H1 (cell line): ENCODE measurements around the gene NDC80. TPM values are rescaled to one million over a fixed set of nuclear protein-coding genes. Genes with fewer than 3 reads are reported as not detected.

Experiments
- CTCF ChIA-PET: fragments of 300-600 bp; sonication (Branson Sonifier 250); formaldehyde crosslinking; loops from one replicate; lab custom pipeline; 2021; ENCODE audit not compliant: partially characterized antibody; lab: Charles Lee
- POLR2A ChIA-PET: fragments of 300-600 bp; sonication (Branson Sonifier 250); formaldehyde crosslinking; loops from one replicate; lab custom pipeline; 2021; ENCODE audit warnings: inconsistent platforms; ENCODE audit not compliant: partially characterized antibody; lab: Charles Lee
- DNase-seq, 2 experiments: peaks; one replicate each; pipeline versions ENCODE4 v3.0.0 to v3.0.0-alpha.2; 2010 to 2022; ENCODE audit warnings: low spot score in 2 of 2, low read depth in 1 of 2, mixed read lengths in 1 of 2
- FAIRE-seq: peaks from 2 replicates; lab custom pipeline; 2011; peaks lifted over from hg19 to GRCh38; lab: Jason Lieb, UNC
- H2AFZ ChIP-seq: 2 replicates; pipeline ENCODE4 v1.8.1; 2012; ENCODE audit warnings: low read length, inconsistent platforms
- H2AK5ac ChIP-seq: 2 replicates; pipeline ENCODE4 v1.6.1; 2013; ENCODE audit warnings: low read depth, low read length
- H2BK120ac ChIP-seq: replicated peaks from 2 replicates; pipeline ENCODE3; 2013; ENCODE audit warnings: low read depth, low read length, inconsistent platforms
- H2BK12ac ChIP-seq: 2 replicates; pipeline ENCODE4 v1.6.1; 2013; ENCODE audit warnings: low read depth, low read length
- H2BK15ac ChIP-seq: 2 replicates; pipeline ENCODE4 v1.6.1; 2013; ENCODE audit warnings: low read length
- H2BK20ac ChIP-seq: 2 replicates; pipeline ENCODE4 v1.6.1; 2013; ENCODE audit warnings: low read length
- H2BK5ac ChIP-seq: 2 replicates; pipeline ENCODE4 v1.6.1; 2013; ENCODE audit warnings: low read depth, low read length
- H3K14ac ChIP-seq: 2 replicates; pipeline ENCODE4 v1.6.1; 2013; ENCODE audit warnings: inconsistent platforms; ENCODE audit not compliant: insufficient read length
- H3K18ac ChIP-seq: 2 replicates; pipeline ENCODE4 v1.6.1; 2013; ENCODE audit warnings: low read length; ENCODE audit errors: extremely low read depth
- H3K23ac ChIP-seq: 2 replicates; pipeline ENCODE4 v1.6.1; 2013; ENCODE audit warnings: inconsistent platforms; ENCODE audit not compliant: insufficient read length
- H3K23me2 ChIP-seq: 2 replicates; pipeline ENCODE4 v1.6.1; 2013; ENCODE audit warnings: low read depth, low read length
- H3K27ac ChIP-seq: 2 replicates; pipeline ENCODE4 v1.6.1; 2011; ENCODE audit warnings: low read depth, low read length, inconsistent platforms
- H3K27me3 ChIP-seq, 4 experiments: replicated peaks in 1 of 4; 1 replicate in 1 of 4; 2 replicates in 3 of 4; pipeline versions ENCODE4 v1.6.1 to v1.8.1; 2011 to 2013; ENCODE audit warnings: low read length in 3 of 4, mild to moderate bottlenecking in 3 of 4, inconsistent platforms in 2 of 4, mixed read lengths in 2 of 4, moderate library complexity in 1 of 4; ENCODE audit not compliant: control insufficient read depth in 3 of 4, insufficient read depth in 3 of 4; ENCODE audit errors: extremely low read depth in 1 of 4
- H3K36me3 ChIP-seq, 4 experiments: 2 replicates each; pipeline versions ENCODE4 v1.6.1 to v1.8.1; 2011 to 2013; ENCODE audit warnings: mild to moderate bottlenecking in 4 of 4, low read length in 3 of 4, moderate library complexity in 2 of 4, control low read depth in 1 of 4, inconsistent platforms in 1 of 4; ENCODE audit not compliant: insufficient read depth in 4 of 4, control insufficient read depth in 2 of 4
- H3K4ac ChIP-seq: replicated peaks from 2 replicates; pipeline ENCODE3; 2013; ENCODE audit warnings: low read length, low read depth, mixed read lengths, inconsistent platforms; ENCODE audit not compliant: insufficient read length
- H3K4me1 ChIP-seq, 4 experiments: replicated peaks in 1 of 4; 1 replicate in 1 of 4; 2 replicates in 3 of 4; pipeline versions ENCODE4 v1.6.1 to v1.8.1; 2011 to 2013; ENCODE audit warnings: low read length in 3 of 4, inconsistent platforms in 2 of 4, mixed read lengths in 1 of 4; ENCODE audit not compliant: insufficient read depth in 4 of 4, control insufficient read depth in 3 of 4
- H3K4me2 ChIP-seq, 2 experiments: 2 replicates each; pipeline versions ENCODE4 v1.6.1 to v1.8.1; 2011 to 2013; ENCODE audit warnings: low read depth in 2 of 2, low read length in 2 of 2, control low read depth in 1 of 2, inconsistent platforms in 1 of 2, mild to moderate bottlenecking in 1 of 2; ENCODE audit not compliant: insufficient read depth in 1 of 2
- H3K4me3 ChIP-seq, 4 experiments: fragments of 200-600, 300-600 bp in 1 of 4; sonication (generic), shearing (Covaris generic), sonication (Bioruptor Twin) in 1 of 4; 2 replicates each; pipeline versions ENCODE4 v1.5.1 to v1.8.1; 2011 to 2016; ENCODE audit warnings: low read length in 4 of 4, low read depth in 3 of 4, control low read depth in 2 of 4, inconsistent platforms in 2 of 4, mild to moderate bottlenecking in 2 of 4, mixed read lengths in 1 of 4, moderate library complexity in 1 of 4; ENCODE audit not compliant: insufficient read depth in 2 of 4; ENCODE audit errors: extremely low read depth in 1 of 4
- H3K56ac ChIP-seq: replicated peaks from 2 replicates; pipeline ENCODE3; 2013; ENCODE audit warnings: low read depth, mild to moderate bottlenecking, mixed read lengths, low read length, inconsistent platforms; ENCODE audit not compliant: insufficient read length
- H3K79me1 ChIP-seq: 2 replicates; pipeline ENCODE4 v1.6.1; 2013; ENCODE audit warnings: low read depth, low read length, control low read depth
- H3K79me2 ChIP-seq, 2 experiments: 2 replicates each; pipeline versions ENCODE4 v1.6.1 to v1.8.1; 2012 to 2013; ENCODE audit warnings: low read length in 2 of 2, mild to moderate bottlenecking in 2 of 2, inconsistent platforms in 1 of 2; ENCODE audit not compliant: insufficient read depth in 2 of 2, control insufficient read depth in 1 of 2
- H3K9ac ChIP-seq, 4 experiments: replicated peaks in 1 of 4; 1 replicate in 1 of 4; 2 replicates in 3 of 4; pipeline versions ENCODE4 v1.6.1 to v1.8.1; 2011 to 2013; ENCODE audit warnings: low read depth in 3 of 4, low read length in 3 of 4, control low read depth in 2 of 4, mild to moderate bottlenecking in 2 of 4, moderate library complexity in 2 of 4, inconsistent platforms in 1 of 4; ENCODE audit errors: extremely low read depth in 1 of 4
- H3K9me3 ChIP-seq, 2 experiments: 2 replicates each; pipeline versions ENCODE4 v1.6.1 to v1.8.1; 2012 to 2013; ENCODE audit warnings: mild to moderate bottlenecking in 2 of 2, moderate library complexity in 2 of 2, control low read depth in 1 of 2, inconsistent platforms in 1 of 2, low read depth in 1 of 2, low read length in 1 of 2, mixed read lengths in 1 of 2; ENCODE audit not compliant: insufficient read depth in 2 of 2
- H4K20me1 ChIP-seq, 2 experiments: replicated peaks in 1 of 2; 2 replicates each; pipeline versions ENCODE3 to v1.8.1; 2011 to 2013; ENCODE audit warnings: inconsistent platforms in 2 of 2, low read length in 2 of 2, mild to moderate bottlenecking in 1 of 2; ENCODE audit not compliant: insufficient read depth in 2 of 2, control insufficient read depth in 1 of 2
- H4K5ac ChIP-seq: 2 replicates; pipeline ENCODE4 v1.6.1; 2013; ENCODE audit warnings: low read length, low read depth, mixed read lengths, inconsistent platforms; ENCODE audit not compliant: insufficient read length
- H4K8ac ChIP-seq: 2 replicates; pipeline ENCODE4 v1.8.0; 2013; ENCODE audit warnings: mild to moderate bottlenecking, moderate library complexity, low read length, inconsistent platforms; ENCODE audit not compliant: insufficient read depth; ENCODE audit errors: extremely low read depth
- H4K91ac ChIP-seq: replicated peaks from 2 replicates; pipeline ENCODE3; 2013; ENCODE audit warnings: low read length, mixed read lengths, inconsistent platforms; ENCODE audit not compliant: insufficient read length
- CBX8 ChIP-seq: fragments of 300-800, 300-1000 bp; sonication (generic); IDR thresholded peaks from 2 replicates; pipeline ENCODE4 v1.7.1; 2016; ENCODE audit warnings: low read depth, low read length, borderline replicate concordance
- CHD1 ChIP-seq: IDR thresholded peaks from 2 replicates; pipeline ENCODE4 v1.6.1; 2012; ENCODE audit warnings: low read depth, low read length, improper control_type of control experiment
- CTBP2 ChIP-seq: IDR thresholded peaks from 2 replicates; pipeline ENCODE4 v1.7.0; 2011; ENCODE audit warnings: borderline replicate concordance, mild to moderate bottlenecking, moderate library complexity, mixed read lengths, low read length; ENCODE audit not compliant: insufficient read depth, insufficient read length
- GTF2F1 ChIP-seq: IDR thresholded peaks from 2 replicates; pipeline ENCODE4 v1.6.1; 2012; ENCODE audit warnings: low read depth, low read length, improper control_type of control experiment, borderline replicate concordance
- MAFK ChIP-seq: IDR thresholded peaks from 2 replicates; pipeline ENCODE4 v1.6.1; 2012; ENCODE audit warnings: low read depth, mild to moderate bottlenecking, improper control_type of control experiment, low read length
- POLR2AphosphoS5 ChIP-seq: IDR thresholded peaks from 2 replicates; pipeline ENCODE4 v1.6.1; 2011; ENCODE audit warnings: low read depth, low read length
- SIN3A ChIP-seq, 2 experiments: IDR thresholded peaks in 1 of 2; conservative IDR thresholded peaks in 1 of 2; 2 replicates each; pipeline ENCODE4 v1.6.1; 2011 to 2012; ENCODE audit warnings: low read length in 2 of 2, improper control_type of control experiment in 1 of 2, low read depth in 1 of 2, mild to moderate bottlenecking in 1 of 2
- TAF7 ChIP-seq: optimal IDR thresholded peaks from 2 replicates; pipeline ENCODE3; 2011; ENCODE audit warnings: low read depth, mild to moderate bottlenecking, inconsistent platforms, low read length, moderate library complexity, borderline replicate concordance
- YY1 ChIP-seq: IDR thresholded peaks from 2 replicates; pipeline ENCODE4 v1.6.1; 2011; ENCODE audit warnings: low read depth, mild to moderate bottlenecking, low read length
- WGBS, 2 experiments: shearing (Covaris generic) in 1 of 2; methylation state at CpG; one replicate each; pipeline versions ENCODE4 v1.1.6 to v1.1.7; 2013 to 2015; ENCODE audit warnings: low lambda C conversion rate in 2 of 2, mixed read lengths in 2 of 2, inconsistent platforms in 1 of 2, low coverage in 1 of 2, missing lambda C conversion rate in 1 of 2; ENCODE audit not compliant: insufficient replicate concordance in 2 of 2, insufficient coverage in 1 of 2, insufficient read length in 1 of 2; ENCODE audit errors: extremely low coverage in 1 of 2, missing lambda C conversion rate in 1 of 2; 5-methylcytosine and 5-hydroxymethylcytosine counted together
- polyA plus RNA-seq, 7 experiments: library from polyadenylated mRNA; depleted of rRNA in 3 of 7; stranded (reverse) in 5 of 7; unstranded in 2 of 7; fragments of >200 nt in 5 of 7; fragments of 200-250 nt in 2 of 7; gene quantifications; 1 replicate in 5 of 7; 2 replicates in 1 of 7; 4 replicates in 1 of 7; pipeline versions ENCODE4 v1.2.1 to v1.2.3, GENCODE V29; 2011 to 2013; ENCODE audit warnings: missing spikeins in 2 of 7, mixed read lengths in 2 of 7
- total RNA-seq: library from RNA; stranded (reverse); fragmentation: NEBNext Ultra II Directional; extraction: Animal tissue kit (Norgen Biotek cat#: 25700); gene quantifications from 2 replicates; pipeline ENCODE4 v1.2.1, GENCODE V29; 2021
- TF ChIP-seq, protein P1 (sequence below), 3 experiments: IDR thresholded peaks; 1 replicate in 2 of 3; 2 replicates in 1 of 3; pipeline versions ENCODE4 v1.5.1 to v1.6.1; 2011; ENCODE audit warnings: low read length in 3 of 3, mild to moderate bottlenecking in 3 of 3, inconsistent platforms in 2 of 3, low read depth in 1 of 3, moderate library complexity in 1 of 3; ENCODE audit not compliant: insufficient read depth in 1 of 3; ENCODE audit errors: control extremely low read depth in 1 of 3
- TF ChIP-seq, protein P2 (sequence below): IDR thresholded peaks from 2 replicates; pipeline ENCODE4 v1.6.1; 2012; ENCODE audit warnings: inconsistent platforms

NDC80 gene
- total and polyA plus RNA-seq, 2 of the 8 experiments (the other 6 are each of a cell fraction or from before 2014, with no cell fraction given) = 11.0 to 45.0 TPM

DNA sequence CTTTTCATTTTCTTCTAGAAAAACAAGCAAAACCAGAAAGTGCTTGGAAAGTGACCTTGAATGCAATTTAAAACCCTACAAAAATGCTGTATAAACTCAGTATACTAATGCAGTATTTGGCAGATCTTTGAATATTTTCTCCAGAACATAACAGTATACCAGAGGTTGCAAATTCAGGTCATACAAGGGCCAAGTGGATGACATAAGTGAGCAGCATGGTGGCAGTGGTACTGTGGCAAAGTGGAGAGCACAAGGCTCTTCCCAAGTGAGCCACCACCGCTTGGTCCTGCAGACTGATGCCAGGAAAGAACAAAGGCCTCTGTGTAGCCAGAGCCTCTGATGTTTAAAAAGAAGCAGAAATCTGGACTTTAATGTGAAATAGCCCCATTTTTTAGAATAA, 33.1 kb upstream of the NDC80 start:
- Histone ChIP-seq H4K8ac (no peak overlapping the region), H3K4me2 (no peak overlapping the region), H3K9me3 (no peaks in the 10 kb centered on the region), H3K79me1 (no peaks in the 10 kb centered on the region), H3K27ac (no peak overlapping the region), H2BK12ac (no peak overlapping the region), H2BK120ac (no peak overlapping the region), H4K5ac (no peak overlapping the region), H3K56ac (no peak overlapping the region), H3K23ac (no peak overlapping the region), H3K9ac (no peak overlapping the region), H4K20me1 (no peaks in the 10 kb centered on the region), H2AK5ac (no peak overlapping the region), H3K14ac (no peak overlapping the region), H3K4me1 (no peaks in the 10 kb centered on the region), H3K79me2 (no peaks in the 10 kb centered on the region), H3K27me3 (no peaks in the 10 kb centered on the region), H3K18ac (no peak overlapping the region), H2BK15ac (no peak overlapping the region), H2BK5ac (no peak overlapping the region), H4K91ac (no peak overlapping the region), H2BK20ac (no peak overlapping the region), H3K4me3 (no peak overlapping the region), H3K4ac (no peak overlapping the region), H3K23me2 (no peaks in the 10 kb centered on the region), H3K36me3 (peaks cover 0 to 3% (median 0%) of the 10 kb centered on the region in 4 experiments; a peak in 2 of 8 replicates), H2AFZ (no peak overlapping the region)
- ChIA-PET POLR2A (interaction anchor here (0.6 to 1.2 kb wide), 2 partner anchors 9 to 36 kb away, joined by 3 read pairs; no protein-coding TSS in a partner anchor), CTCF (interaction anchor here (1.1 kb wide), 1 partner anchor 201 kb away, joined by 3 read pairs; no protein-coding TSS in a partner anchor)
- no peak for FAIRE-seq
- no peak for DNase-seq
- 100% methylated on average over 1 of the region's 1 CpG; no CpG with 5 or more reads in 1 of the 2 experiments for WGBS, 2 experiments
- TF ChIP-seq, protein P1, sequence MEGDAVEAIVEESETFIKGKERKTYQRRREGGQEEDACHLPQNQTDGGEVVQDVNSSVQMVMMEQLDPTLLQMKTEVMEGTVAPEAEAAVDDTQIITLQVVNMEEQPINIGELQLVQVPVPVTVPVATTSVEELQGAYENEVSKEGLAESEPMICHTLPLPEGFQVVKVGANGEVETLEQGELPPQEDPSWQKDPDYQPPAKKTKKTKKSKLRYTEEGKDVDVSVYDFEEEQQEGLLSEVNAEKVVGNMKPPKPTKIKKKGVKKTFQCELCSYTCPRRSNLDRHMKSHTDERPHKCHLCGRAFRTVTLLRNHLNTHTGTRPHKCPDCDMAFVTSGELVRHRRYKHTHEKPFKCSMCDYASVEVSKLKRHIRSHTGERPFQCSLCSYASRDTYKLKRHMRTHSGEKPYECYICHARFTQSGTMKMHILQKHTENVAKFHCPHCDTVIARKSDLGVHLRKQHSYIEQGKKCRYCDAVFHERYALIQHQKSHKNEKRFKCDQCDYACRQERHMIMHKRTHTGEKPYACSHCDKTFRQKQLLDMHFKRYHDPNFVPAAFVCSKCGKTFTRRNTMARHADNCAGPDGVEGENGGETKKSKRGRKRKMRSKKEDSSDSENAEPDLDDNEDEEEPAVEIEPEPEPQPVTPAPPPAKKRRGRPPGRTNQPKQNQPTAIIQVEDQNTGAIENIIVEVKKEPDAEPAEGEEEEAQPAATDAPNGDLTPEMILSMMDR (IDR thresholded peaks at IDR 0.05; ENCODE audit: control extremely low read depth in 1 of 3, insufficient read depth in 1 of 3, low read depth in 1 of 3, low read length in 3 of 3) = no peak
- no peak for TF ChIP-seq CTBP2
- no peak for TF ChIP-seq CHD1
- TF ChIP-seq SIN3A (conservative IDR thresholded peaks at IDR 0.05 in 1 of 2, IDR thresholded peaks at IDR 0.05 in 1 of 2; ENCODE audit: low read depth in 1 of 2, low read length in 2 of 2) = no peak
- TF ChIP-seq TAF7 = no peak
- no peak for TF ChIP-seq MAFK
- no peak for TF ChIP-seq POLR2AphosphoS5
- no peak for TF ChIP-seq YY1
- TF ChIP-seq, protein P2, sequence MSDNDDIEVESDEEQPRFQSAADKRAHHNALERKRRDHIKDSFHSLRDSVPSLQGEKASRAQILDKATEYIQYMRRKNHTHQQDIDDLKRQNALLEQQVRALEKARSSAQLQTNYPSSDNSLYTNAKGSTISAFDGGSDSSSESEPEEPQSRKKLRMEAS = no peak
- no peak for TF ChIP-seq CBX8
- no peak for TF ChIP-seq GTF2F1
